GM10266 (cell line): ENCODE data around the gene DRC7.

Experiments
- DNase-seq: peaks from one replicate; pipeline ENCODE4 v3.0.0; 2012; ENCODE audit errors: extremely low spot score
- CTCF ChIP-seq: IDR thresholded peaks from 2 replicates; pipeline ENCODE4 v1.5.1; 2012; ENCODE audit warnings: mild to moderate bottlenecking, low read depth; ENCODE audit not compliant: control insufficient read depth, insufficient read depth; ENCODE audit errors: missing control alignments

Gene DRC7

DNA sequence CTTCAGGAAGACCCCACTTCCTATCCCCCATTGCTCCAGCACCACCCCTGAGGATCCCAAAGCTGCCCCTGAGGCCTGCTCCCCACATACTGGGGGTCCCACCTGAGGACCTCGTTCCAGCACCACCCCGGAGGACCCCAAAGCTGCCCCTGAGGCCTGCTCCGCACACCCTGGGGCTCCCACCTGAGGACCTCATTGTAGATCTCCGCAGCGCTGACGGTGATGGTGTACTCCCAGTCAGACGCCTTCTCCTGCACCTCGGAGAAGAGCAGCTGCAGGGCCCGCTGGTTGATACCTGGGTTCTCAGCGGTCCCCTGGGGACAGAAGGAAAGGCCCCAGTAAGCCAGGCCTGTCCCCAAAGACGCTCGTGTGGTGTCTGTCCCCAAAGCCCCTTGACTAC is 67.4 kb downstream of the DRC7 start:
- no peak for TF ChIP-seq CTCF
- DNase-seq = no peak

DNA sequence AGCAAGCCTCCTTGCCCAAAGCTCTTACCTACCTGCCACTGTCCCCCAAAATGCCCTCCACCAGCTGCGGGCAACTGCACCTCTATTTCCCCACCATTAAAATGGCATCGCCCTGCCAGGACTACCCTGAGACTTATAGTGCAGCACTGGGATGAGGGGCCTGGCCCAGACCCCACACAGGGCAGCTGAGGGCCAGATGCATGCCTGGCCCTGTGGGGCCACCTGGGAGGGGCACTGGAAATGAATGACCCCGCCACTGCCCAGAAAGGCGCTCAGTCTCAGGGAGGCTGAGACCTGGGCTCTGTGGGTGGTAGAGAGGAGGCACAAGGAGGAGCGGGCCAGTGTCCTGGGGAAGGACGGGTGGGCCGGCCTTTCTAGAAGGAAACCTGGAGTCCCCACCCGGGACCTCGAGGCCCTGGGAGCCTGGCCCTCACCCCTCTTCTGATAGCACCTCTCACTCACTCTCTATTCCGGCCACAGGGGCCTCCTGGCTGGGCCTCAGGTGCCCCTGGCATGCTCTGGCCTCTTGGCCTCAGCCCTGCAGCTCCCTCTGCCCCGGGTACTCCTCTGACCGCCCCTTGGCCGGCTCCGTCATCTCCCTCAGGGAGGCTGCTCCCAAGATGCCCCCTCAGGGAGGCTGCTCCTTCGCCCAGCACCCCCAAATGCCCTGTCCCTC is 67.9 kb downstream of the DRC7 start:
- no peak for TF ChIP-seq CTCF
- no peak for DNase-seq

DNA sequence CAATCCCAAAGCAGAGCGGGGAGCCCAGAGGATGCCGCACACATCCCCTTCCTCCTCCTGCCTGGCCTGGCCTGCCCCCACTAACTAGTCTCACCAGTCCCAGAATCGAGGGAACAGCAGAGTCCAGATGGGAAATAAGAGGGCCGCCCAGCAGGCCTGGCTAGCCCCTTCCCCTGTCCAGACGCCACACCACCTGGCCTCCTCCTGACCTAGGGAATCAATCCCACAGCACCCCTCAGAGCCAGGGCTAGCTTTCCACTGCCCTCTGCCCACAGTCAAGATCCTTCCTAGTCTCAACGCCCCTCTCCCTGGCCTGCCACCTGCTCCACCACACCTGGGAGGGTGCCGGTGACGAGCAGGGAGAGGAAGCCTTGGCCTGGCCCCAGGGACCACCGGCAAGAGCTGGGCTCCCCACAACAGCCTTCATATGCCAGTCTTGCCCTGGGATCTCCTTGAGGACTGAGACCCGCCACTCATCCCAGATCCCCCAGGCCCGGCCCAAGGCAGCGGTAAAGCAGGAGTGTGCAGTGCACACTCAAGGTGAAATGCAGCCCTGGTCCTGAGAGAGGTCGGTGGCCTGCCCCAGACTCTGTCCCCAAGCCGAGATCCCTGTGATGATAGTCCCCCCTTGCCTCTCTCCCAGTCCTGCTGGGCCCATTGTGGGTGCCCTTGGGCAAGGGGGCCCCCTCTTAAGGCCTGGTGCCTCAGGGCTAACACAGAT is 68.8 kb downstream of the DRC7 start:
- no peak for DNase-seq
- no peak for TF ChIP-seq CTCF

DNA sequence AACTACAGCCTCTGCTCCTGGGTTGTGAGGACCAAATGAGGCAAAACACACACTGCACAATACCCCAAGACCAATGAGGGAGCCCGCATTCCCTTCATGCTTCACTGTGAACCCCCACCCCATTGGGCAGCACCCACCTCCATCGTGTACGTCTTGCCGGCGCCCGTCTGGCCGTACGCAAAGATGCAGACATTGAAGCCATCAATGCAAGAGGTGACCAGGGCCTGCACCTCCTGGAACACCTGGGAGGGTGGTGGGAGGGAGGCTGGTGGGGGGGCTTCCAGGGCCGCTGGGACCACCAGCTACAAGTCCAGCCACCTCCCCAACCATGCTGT is 69.4 kb downstream of the DRC7 start:
- no peak for DNase-seq
- no peak for TF ChIP-seq CTCF

DNA sequence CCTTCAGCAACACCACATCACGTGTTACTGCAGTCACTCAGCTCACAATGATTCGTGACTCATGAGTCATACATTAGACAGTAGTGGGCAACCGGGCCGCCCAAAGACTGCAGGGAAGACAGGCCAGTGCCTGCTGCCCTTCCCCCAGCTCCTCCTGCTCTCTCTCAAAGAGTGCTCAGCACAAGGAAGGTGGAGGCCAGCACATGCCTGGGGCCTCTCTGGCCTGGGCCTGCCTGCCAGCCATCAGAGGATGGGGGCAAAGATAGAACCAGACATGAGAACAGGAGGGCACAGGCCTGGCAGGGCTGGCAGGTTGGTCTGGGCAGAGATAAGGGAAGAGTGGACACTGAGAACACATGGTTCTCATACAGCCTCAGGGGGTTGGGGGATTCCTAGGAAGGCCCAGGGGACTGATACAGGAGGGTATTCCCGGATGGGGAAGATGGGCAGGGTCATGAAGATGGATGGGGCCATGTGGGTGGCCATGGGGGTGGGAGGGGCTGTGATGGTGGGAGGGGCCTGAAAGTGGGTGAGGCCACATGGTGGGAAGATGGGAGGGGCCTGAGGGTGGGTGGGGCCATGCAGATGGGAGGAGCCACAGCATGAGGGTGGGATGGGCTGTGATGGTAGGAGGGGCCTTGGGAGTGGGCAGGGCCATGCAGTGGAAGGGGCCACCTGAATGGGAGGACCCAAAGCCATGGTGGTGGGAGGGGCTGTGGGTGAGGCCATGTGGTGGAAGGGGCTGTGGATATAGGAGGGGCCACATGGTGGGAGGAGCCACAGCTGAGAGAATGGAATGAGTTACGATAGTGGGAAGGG is 69.9 kb downstream of the DRC7 start:
- TF ChIP-seq CTCF = no peak
- DNase-seq = peak; percentile 72

DNA sequence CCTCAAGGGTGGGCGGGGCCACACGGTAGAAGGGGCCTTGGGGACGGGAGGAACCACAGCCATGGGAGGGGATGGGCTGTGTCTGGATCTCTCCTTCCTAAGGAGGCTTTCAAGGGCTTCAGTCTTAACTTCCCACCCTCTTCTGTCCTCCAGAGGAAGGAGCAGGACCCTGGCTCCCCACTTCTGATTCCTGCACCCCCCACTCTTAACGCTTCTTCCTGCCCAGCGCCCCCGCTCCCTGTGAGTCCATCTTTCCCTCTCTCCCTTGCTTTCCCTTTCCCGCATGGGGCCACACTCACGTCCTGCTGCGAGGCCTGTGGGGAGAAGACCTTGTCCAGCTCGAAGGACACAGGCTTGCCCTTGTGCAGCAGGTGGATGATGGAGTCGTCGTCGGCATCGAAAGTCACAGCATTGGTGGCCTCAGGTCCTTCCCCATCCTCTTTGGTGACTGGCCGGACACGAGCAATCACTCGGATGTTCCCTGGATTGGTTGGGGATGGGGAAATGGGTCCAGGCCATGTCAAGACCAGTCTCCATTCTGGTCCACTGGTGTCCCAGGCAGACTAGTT is 70.6 kb downstream of the DRC7 start:
- no peak for DNase-seq
- no peak for TF ChIP-seq CTCF

GRCh38 chr16:57766714-57767348 is 72.2 kb downstream of the DRC7 start:
- no peak for DNase-seq
- TF ChIP-seq CTCF = no peak
